GM12878 (cell line): Measurements from ENCODE around the gene EIF4E2. TPM values are rescaled to one million over a fixed set of nuclear protein-coding genes. Genes with fewer than 3 reads are reported as not detected.

Source experiments
- ATAC-seq: fragments of 200-7000 bp; cut with Tn5 transposase; 3 replicates; pipeline ENCODE4 v1.9.1; 2020; ENCODE audit warnings: mild to moderate bottlenecking, moderate library complexity
- BruUV-seq: library from RNA; stranded (reverse); fragments of 400-500 nt; replicated peaks from 2 replicates; lab custom pipeline; 2021; lab: Mats Ljungman, UMichigan
- CTCF ChIA-PET: fragments of 300-600 bp; sonication (Branson Sonifier 250); formaldehyde crosslinking; extraction: SDS; loops from one replicate; lab custom pipeline; 2021; ENCODE audit warnings: inconsistent platforms; lab: Yijun Ruan, JAX
- POLR2A ChIA-PET: fragments of 350-600 bp; formaldehyde crosslinking; extraction: SDS; loops from one replicate; lab custom pipeline; 2021; ENCODE audit warnings: inconsistent platforms; lab: Charles Lee
- RAD21 ChIA-PET: fragments of 300-600 bp; sonication (Branson Sonifier 250); formaldehyde crosslinking; loops from one replicate; lab custom pipeline; 2023; ENCODE audit warnings: antibody characterized with exemption; ENCODE audit not compliant: unreplicated experiment; lab: Charles Lee
- SMC1A ChIA-PET: fragments of 300-600 bp; sonication (Branson Sonifier 250); formaldehyde crosslinking; loops from one replicate; lab custom pipeline; 2023; ENCODE audit not compliant: unreplicated experiment, uncharacterized antibody; lab: Charles Lee
- DNase-seq: peaks from one replicate; pipeline ENCODE4 v3.0.0-alpha.2; 2011; ENCODE audit warnings: low read depth, low spot score
- FAIRE-seq: peaks from 3 replicates; lab custom pipeline; 2011; peaks lifted over from hg19 to GRCh38; lab: Jason Lieb, UNC
- H2AFZ ChIP-seq: 2 replicates; pipeline ENCODE4 v1.6.0; 2011; ENCODE audit warnings: low read depth, low read length, control low read depth; ENCODE audit not compliant: control insufficient read depth
- H3K27ac ChIP-seq: 2 replicates; pipeline ENCODE4 v1.5.1; 2011; ENCODE audit warnings: control low read depth; ENCODE audit not compliant: control insufficient read depth, insufficient read depth
- H3K27me3 ChIP-seq, 2 experiments: replicated peaks in 1 of 2; 2 replicates each; pipeline versions ENCODE4 v1.6.0 to v1.6.1; 2011; ENCODE audit warnings: low read length in 1 of 2; ENCODE audit not compliant: control insufficient read depth in 2 of 2, insufficient read depth in 2 of 2
- H3K36me3 ChIP-seq, 2 experiments: 2 replicates each; pipeline ENCODE4 v1.5.1; 2011; ENCODE audit warnings: low read length in 1 of 2; ENCODE audit not compliant: control insufficient read depth in 2 of 2, insufficient read depth in 2 of 2
- H3K4me1 ChIP-seq: 2 replicates; pipeline ENCODE4 v1.6.1; 2011; ENCODE audit warnings: mild to moderate bottlenecking, low read length, moderate library complexity, mixed read lengths; ENCODE audit not compliant: control insufficient read depth, insufficient read depth
- H3K4me2 ChIP-seq: 2 replicates; pipeline ENCODE4 v1.6.0; 2011; ENCODE audit warnings: control low read depth; ENCODE audit not compliant: control insufficient read depth, insufficient read depth
- H3K4me3 ChIP-seq: fragments of 200-600 bp; sonication (generic); 2 replicates; pipeline ENCODE4 v1.5.1; 2016
- H3K79me2 ChIP-seq: 2 replicates; pipeline ENCODE4 v1.6.0; 2011; ENCODE audit warnings: low read length; ENCODE audit not compliant: control insufficient read depth, insufficient read depth
- H3K9ac ChIP-seq: 2 replicates; pipeline ENCODE4 v1.8.0; 2011; ENCODE audit warnings: low read length, control low read depth, mixed read lengths; ENCODE audit not compliant: control insufficient read depth, insufficient read depth
- H3K9me3 ChIP-seq: replicated peaks from 3 replicates; pipeline ENCODE4 v1.5.1; 2011; ENCODE audit warnings: mild to moderate bottlenecking, low read length; ENCODE audit not compliant: control insufficient read depth, insufficient read depth
- H4K20me1 ChIP-seq: 2 replicates; pipeline ENCODE4 v1.6.0; 2011; ENCODE audit not compliant: control insufficient read depth, insufficient read depth
- EZH2 ChIP-seq: IDR thresholded peaks from 2 replicates; pipeline ENCODE4 v1.6.1; 2012; ENCODE audit warnings: low read depth, mild to moderate bottlenecking, control low read depth, inconsistent platforms, low read length, borderline replicate concordance; ENCODE audit not compliant: control insufficient read depth
- GABPA ChIP-seq: IDR thresholded peaks from 2 replicates; pipeline ENCODE4 v1.6.1; 2014; ENCODE audit warnings: antibody characterized with exemption, low read depth, mild to moderate bottlenecking, inconsistent platforms
- GATAD2B ChIP-seq: fragments of 450-650 bp; conservative IDR thresholded peaks from 2 replicates; pipeline ENCODE4 v1.6.1; 2017; ENCODE audit warnings: low read depth, mild to moderate bottlenecking, moderate library complexity
- HDAC2 ChIP-seq: fragments of 200-600 bp; sonication (generic); IDR thresholded peaks from 2 replicates; pipeline ENCODE4 v1.6.1; 2017
- IKZF1 ChIP-seq: fragments of 450-650 bp; conservative IDR thresholded peaks from 2 replicates; pipeline ENCODE4 v1.6.1; 2017; ENCODE audit warnings: antibody characterized with exemption, mild to moderate bottlenecking
- NFIC ChIP-seq: IDR thresholded peaks from 2 replicates; pipeline ENCODE4 v1.6.1; 2012; ENCODE audit warnings: low read depth, mild to moderate bottlenecking, inconsistent platforms, low read length, moderate library complexity
- NRF1 ChIP-seq: conservative IDR thresholded peaks from 2 replicates; pipeline ENCODE4 v1.6.1; 2011; ENCODE audit warnings: mild to moderate bottlenecking, low read depth, low read length, improper control_type of control experiment
- POLR2AphosphoS5 ChIP-seq: IDR thresholded peaks from 2 replicates; pipeline ENCODE4 v1.6.1; 2011; ENCODE audit warnings: mild to moderate bottlenecking, low read length, inconsistent platforms
- RCOR1 ChIP-seq: conservative IDR thresholded peaks from 2 replicates; pipeline ENCODE4 v1.6.1; 2012; ENCODE audit warnings: low read depth, low read length, improper control_type of control experiment
- SPI1 ChIP-seq: IDR thresholded peaks from 2 replicates; pipeline ENCODE4 v1.6.1; 2011; ENCODE audit warnings: low read depth, mild to moderate bottlenecking, low read length, moderate library complexity, borderline replicate concordance; ENCODE audit not compliant: insufficient read depth
- SRF ChIP-seq, 2 experiments: IDR thresholded peaks; 2 replicates each; pipeline ENCODE4 v1.6.1; 2011; ENCODE audit warnings: low read depth in 2 of 2, low read length in 2 of 2, mild to moderate bottlenecking in 1 of 2, moderate library complexity in 1 of 2
- TARDBP ChIP-seq: IDR thresholded peaks from 2 replicates; pipeline ENCODE4 v1.6.1; 2016; ENCODE audit warnings: borderline replicate concordance
- ZNF622 ChIP-seq: fragments of 450-650 bp; IDR thresholded peaks from 2 replicates; pipeline ENCODE4 v1.6.1; 2017; ENCODE audit warnings: mild to moderate bottlenecking, inconsistent platforms
- WGBS: methylation state at CpG from one replicate; pipeline ENCODE4 v1.1.6; 2016; ENCODE audit warnings: low lambda C conversion rate; ENCODE audit not compliant: insufficient replicate concordance, insufficient coverage; ENCODE audit errors: missing lambda C conversion rate; 5-methylcytosine and 5-hydroxymethylcytosine counted together
- in situ Hi-C: fragments of 300-500 bp; cut with MboI; formaldehyde crosslinking; loops from 9 replicates; pipeline ENCODE4 v1.14.3; 2018; ENCODE audit warnings: mixed read lengths
- intact Hi-C: fragments of 100-400 bp; cut with micrococcal nuclease; formaldehyde crosslinking; loops from one replicate; pipeline ENCODE4 v1.14.2; 2022; ENCODE audit not compliant: unreplicated experiment
- polyA plus RNA-seq, 11 experiments: library from polyadenylated mRNA; depleted of rRNA in 4 of 11; unstranded in 6 of 11; stranded (reverse) in 5 of 11; fragments of >200 nt; fragmentation: Nextera tagmentation in 4 of 11; fragmentation: Illumina TruSeq in 1 of 11; extraction: Ambion mirVana in 4 of 11; extraction: Trizol in 1 of 11; gene quantifications; 1 replicate in 1 of 11; 2 replicates in 10 of 11; pipeline versions ENCODE4 v1.2.1 to v1.2.3, GENCODE V29; 2011 to 2016; ENCODE audit warnings: inconsistent platforms in 2 of 11, missing spikeins in 2 of 11, low read depth in 1 of 11
- total RNA-seq, 4 experiments: library from RNA; depleted of rRNA in 3 of 4; stranded (reverse); fragments of >200 nt in 3 of 4; fragmentation: Illumina TruSeq in 1 of 4; extraction: Trizol in 1 of 4; gene quantifications; 2 replicates each; pipeline versions ENCODE4 v1.2.1 to v1.2.3, GENCODE V29; 2013 to 2021
- TF ChIP-seq, protein P1 (sequence below): fragments of 450-650 bp; formaldehyde crosslinking; IDR thresholded peaks from 2 replicates; pipeline ENCODE4 v1.5.0; 2022; ENCODE audit warnings: mild to moderate bottlenecking, missing genetic modification characterization

Gene EIF4E2
- total and polyA plus RNA-seq, 10 of the 15 experiments (the other 5 are each of a cell fraction or from before 2014, with no cell fraction given), result 56.1 to 158 (median 110) TPM

- ChIA-PET POLR2A (no interaction called here), RAD21 (no interaction called here), CTCF (interaction anchor here (0.9 kb wide), 1 partner anchor 106 kb away, joined by 3 read pairs; no protein-coding TSS in a partner anchor), SMC1A (no interaction called here)
- intact Hi-C loops, result no loop called here
- H3K9me3 ChIP-seq, result no peaks in the 10 kb centered on the region
- DNase-seq (no peak), ATAC-seq (no peak), FAIRE-seq (no peak)
- H4K20me1 ChIP-seq, result no peaks in the 10 kb centered on the region
- no peak for TF ChIP-seq EZH2
- TF ChIP-seq HDAC2, result no peak
- no peak for TF ChIP-seq TARDBP
- no peak for TF ChIP-seq SRF (IDR thresholded peaks at IDR 0.05; ENCODE audit: low read depth in 2 of 2, low read length in 2 of 2)
- TF ChIP-seq GABPA, result no peak
- TF ChIP-seq POLR2AphosphoS5, result no peak
- TF ChIP-seq IKZF1, result no peak
- no peak for TF ChIP-seq ZNF622
- TF ChIP-seq NFIC, result no peak
- TF ChIP-seq NRF1, result no peak
- no peak for TF ChIP-seq RCOR1
- no peak for TF ChIP-seq GATAD2B
- TF ChIP-seq, protein P1, sequence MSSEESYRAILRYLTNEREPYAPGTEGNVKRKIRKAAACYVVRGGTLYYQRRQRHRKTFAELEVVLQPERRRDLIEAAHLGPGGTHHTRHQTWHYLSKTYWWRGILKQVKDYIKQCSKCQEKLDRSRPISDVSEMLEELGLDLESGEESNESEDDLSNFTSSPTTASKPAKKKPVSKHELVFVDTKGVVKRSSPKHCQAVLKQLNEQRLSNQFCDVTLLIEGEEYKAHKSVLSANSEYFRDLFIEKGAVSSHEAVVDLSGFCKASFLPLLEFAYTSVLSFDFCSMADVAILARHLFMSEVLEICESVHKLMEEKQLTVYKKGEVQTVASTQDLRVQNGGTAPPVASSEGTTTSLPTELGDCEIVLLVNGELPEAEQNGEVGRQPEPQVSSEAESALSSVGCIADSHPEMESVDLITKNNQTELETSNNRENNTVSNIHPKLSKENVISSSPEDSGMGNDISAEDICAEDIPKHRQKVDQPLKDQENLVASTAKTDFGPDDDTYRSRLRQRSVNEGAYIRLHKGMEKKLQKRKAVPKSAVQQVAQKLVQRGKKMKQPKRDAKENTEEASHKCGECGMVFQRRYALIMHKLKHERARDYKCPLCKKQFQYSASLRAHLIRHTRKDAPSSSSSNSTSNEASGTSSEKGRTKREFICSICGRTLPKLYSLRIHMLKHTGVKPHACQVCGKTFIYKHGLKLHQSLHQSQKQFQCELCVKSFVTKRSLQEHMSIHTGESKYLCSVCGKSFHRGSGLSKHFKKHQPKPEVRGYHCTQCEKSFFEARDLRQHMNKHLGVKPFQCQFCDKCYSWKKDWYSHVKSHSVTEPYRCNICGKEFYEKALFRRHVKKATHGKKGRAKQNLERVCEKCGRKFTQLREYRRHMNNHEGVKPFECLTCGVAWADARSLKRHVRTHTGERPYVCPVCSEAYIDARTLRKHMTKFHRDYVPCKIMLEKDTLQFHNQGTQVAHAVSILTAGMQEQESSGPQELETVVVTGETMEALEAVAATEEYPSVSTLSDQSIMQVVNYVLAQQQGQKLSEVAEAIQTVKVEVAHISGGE, result no peak
- no peak for TF ChIP-seq SPI1
- no peaks in the 10 kb centered on the region for H3K79me2 ChIP-seq
- H3K4me3 ChIP-seq, result no peak overlapping the region
- H3K27me3 ChIP-seq, result no peaks in the 10 kb centered on the region
- 42% methylated on average over 3 of the region's 3 CpGs for WGBS
- no peak overlapping the region for H3K27ac ChIP-seq
- no peak overlapping the region for H3K4me2 ChIP-seq
- no peak overlapping the region for H2AFZ ChIP-seq
- no peaks in the 10 kb centered on the region for H3K36me3 ChIP-seq
- BruUV-seq, result no TSS peak
- H3K9ac ChIP-seq, result no peak overlapping the region
- no peaks in the 10 kb centered on the region for H3K4me1 ChIP-seq
- in situ Hi-C loops, result no loop called here
These were observed 59.6 kb downstream of the EIF4E2 start for GRCh38 chr2:232610081-232610480.
